Measurements from ENCODE around the gene SEPTIN11.

Gene SEPTIN11

DNA sequence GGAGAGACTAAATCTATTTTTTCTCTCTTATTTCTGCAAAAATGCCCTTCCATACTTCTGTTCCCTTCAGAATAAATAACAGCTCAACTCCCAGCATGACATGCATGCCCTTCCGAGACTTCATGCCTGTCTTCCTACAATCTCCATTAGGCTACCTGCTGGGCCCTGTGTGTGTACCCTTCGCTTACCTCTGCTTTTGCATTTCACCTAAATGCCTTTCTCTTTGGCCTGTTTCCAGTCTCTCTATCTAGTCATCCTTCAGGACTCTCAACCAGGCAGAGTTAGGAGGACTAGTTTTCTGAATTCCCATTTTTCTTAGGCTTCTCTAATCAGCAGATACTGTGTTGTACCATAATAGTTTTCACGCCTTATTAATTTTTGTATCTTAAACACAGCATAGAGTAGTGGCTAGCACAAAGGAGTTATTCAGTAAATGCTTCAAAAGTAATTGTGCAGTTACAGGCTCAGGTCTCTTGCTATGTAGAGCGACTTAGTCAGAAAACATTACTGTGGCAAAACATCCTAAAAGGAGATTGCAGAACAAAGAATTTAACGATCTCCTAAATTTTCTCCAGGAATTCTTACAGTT lies 20.5 kb downstream of the SEPTIN11 start:
- TF ChIP-seq ZFX (IDR thresholded peaks at IDR 0.05; ENCODE audit: borderline replicate concordance), result no peak
- TF ChIP-seq, protein P1, sequence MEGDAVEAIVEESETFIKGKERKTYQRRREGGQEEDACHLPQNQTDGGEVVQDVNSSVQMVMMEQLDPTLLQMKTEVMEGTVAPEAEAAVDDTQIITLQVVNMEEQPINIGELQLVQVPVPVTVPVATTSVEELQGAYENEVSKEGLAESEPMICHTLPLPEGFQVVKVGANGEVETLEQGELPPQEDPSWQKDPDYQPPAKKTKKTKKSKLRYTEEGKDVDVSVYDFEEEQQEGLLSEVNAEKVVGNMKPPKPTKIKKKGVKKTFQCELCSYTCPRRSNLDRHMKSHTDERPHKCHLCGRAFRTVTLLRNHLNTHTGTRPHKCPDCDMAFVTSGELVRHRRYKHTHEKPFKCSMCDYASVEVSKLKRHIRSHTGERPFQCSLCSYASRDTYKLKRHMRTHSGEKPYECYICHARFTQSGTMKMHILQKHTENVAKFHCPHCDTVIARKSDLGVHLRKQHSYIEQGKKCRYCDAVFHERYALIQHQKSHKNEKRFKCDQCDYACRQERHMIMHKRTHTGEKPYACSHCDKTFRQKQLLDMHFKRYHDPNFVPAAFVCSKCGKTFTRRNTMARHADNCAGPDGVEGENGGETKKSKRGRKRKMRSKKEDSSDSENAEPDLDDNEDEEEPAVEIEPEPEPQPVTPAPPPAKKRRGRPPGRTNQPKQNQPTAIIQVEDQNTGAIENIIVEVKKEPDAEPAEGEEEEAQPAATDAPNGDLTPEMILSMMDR (IDR thresholded peaks at IDR 0.05), result no peak
- no peak overlapping the region for H3K27ac ChIP-seq

- no peak overlapping the region for H3K27ac ChIP-seq
- TF ChIP-seq, protein P1 (IDR thresholded peaks at IDR 0.05), result no peak
- no peak for TF ChIP-seq ZFX (IDR thresholded peaks at IDR 0.05; ENCODE audit: borderline replicate concordance)
Observed at GRCh38 chr4:76972306-76972705, 22.8 kb downstream of the SEPTIN11 start.

DNA sequence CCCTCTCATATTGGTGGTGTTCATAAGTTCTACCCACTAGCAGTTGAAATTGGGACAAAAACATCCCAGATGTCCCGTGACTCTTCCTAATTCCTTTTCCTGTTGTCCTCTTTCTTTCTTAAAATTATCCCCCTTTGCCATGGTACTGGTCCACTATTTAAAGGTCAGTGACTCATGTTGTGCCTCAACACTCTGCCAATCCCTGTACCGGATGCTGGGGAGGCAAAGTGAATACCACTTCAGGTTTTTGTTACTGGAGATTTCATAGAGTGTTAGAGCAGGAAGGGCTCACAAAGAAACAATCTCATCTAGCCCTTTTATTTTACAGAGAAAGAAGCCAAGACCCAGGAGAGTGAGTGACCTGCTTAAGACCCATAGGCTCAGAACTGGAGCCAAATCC lies 24.6 kb downstream of the SEPTIN11 start:
- H3K27ac ChIP-seq, result no peak overlapping the region
- TF ChIP-seq, protein P1 (IDR thresholded peaks at IDR 0.05), result no peak
- TF ChIP-seq ZFX (IDR thresholded peaks at IDR 0.05; ENCODE audit: borderline replicate concordance), result no peak

GRCh38 chr4:76977113-76977512 lies 27.6 kb downstream of the SEPTIN11 start:
- TF ChIP-seq, protein P1 (IDR thresholded peaks at IDR 0.05), result no peak
- TF ChIP-seq ZFX (IDR thresholded peaks at IDR 0.05; ENCODE audit: borderline replicate concordance), result no peak
- no peak overlapping the region for H3K27ac ChIP-seq

DNA sequence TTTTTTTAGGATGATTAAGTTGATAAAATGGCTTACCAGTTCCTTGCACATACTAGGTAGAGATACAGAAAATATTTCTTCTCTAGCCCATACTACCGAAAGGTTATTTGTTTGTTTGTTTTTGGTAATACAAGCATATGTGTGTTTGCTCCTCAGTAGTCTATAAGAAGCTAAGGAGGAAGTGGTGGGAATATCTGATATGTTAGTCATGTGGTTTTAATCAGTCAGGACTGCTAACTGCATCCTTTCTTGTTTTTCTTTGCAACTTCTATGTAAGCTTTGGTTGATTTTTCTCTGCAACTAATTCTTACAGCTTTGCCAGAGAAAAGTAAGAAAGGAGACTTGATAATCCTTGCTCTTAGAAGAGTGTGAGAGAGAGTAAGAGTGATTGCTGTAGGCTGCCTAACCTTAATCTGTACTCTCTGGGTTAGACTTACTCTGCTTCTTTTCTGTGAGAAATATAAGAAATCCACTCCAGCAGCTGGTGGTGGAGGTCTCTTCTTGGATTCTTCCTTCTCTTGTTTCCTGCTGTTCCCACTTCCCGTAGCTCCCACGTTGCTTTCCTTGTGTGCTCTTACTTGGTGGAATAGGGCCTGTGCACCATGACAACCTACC lies 28.3 kb downstream of the SEPTIN11 start:
- TF ChIP-seq, protein P1 (IDR thresholded peaks at IDR 0.05), result no peak
- no peak for TF ChIP-seq ZFX (IDR thresholded peaks at IDR 0.05; ENCODE audit: borderline replicate concordance)

GRCh38 chr4:76979236-76979635 lies 29.7 kb downstream of the SEPTIN11 start:
- no peak overlapping the region for H3K27ac ChIP-seq

More for the DNA sequence above, 28.3 kb downstream of the SEPTIN11 start:
- H3K27ac ChIP-seq, result no peak overlapping the region

GRCh38 chr4:76980261-76980660 lies 30.7 kb downstream of the SEPTIN11 start:
- no peak for TF ChIP-seq ZFX (IDR thresholded peaks at IDR 0.05; ENCODE audit: borderline replicate concordance)
- TF ChIP-seq, protein P1 (IDR thresholded peaks at IDR 0.05), result no peak
- no peak overlapping the region for H3K27ac ChIP-seq

More at GRCh38 chr4:76979236-76979635, 29.7 kb downstream of the SEPTIN11 start:
- no peak for TF ChIP-seq ZFX (IDR thresholded peaks at IDR 0.05; ENCODE audit: borderline replicate concordance)
- TF ChIP-seq, protein P1 (IDR thresholded peaks at IDR 0.05), result no peak
